ENCODE results near the gene CDH24.

- no peak for TF ChIP-seq CTCF (IDR thresholded peaks at IDR 0.05; ENCODE audit: low read length)
- no peak for TF ChIP-seq EZH2 (optimal IDR thresholded peaks at IDR 0.05; ENCODE audit: low read depth, low read length)
- TF ChIP-seq EZH2phosphoT487 (IDR thresholded peaks at IDR 0.05; ENCODE audit: low read length) = no peak
These were observed 14.7 kb upstream of the CDH24 start for GRCh38 chr14:23071921-23072539.
